Endometrial microvascular endothelial cells (primary cell): ENCODE data around the gene PODN. TPM values are rescaled to one million over a fixed set of nuclear protein-coding genes. Genes with fewer than 3 reads are reported as not detected.

ENCODE experiments used
- in situ Hi-C: cut with HindIII; loops from 2 replicates; pipeline ENCODE4 v1.10.0; 2017; ENCODE audit warnings: low sequenced_read_pairs, low pct_unique_long_range_greater_than_20kb; ENCODE audit errors: inconsistent ontology term
- total RNA-seq: library from RNA; depleted of rRNA; stranded (reverse); fragments of >200 nt; gene quantifications from one replicate; pipeline ENCODE4 v1.2.3, GENCODE V29; 2015; ENCODE audit errors: inconsistent ontology term

PODN gene
- total RNA-seq, 1 donor from 2014 or later, result not detected

DNA sequence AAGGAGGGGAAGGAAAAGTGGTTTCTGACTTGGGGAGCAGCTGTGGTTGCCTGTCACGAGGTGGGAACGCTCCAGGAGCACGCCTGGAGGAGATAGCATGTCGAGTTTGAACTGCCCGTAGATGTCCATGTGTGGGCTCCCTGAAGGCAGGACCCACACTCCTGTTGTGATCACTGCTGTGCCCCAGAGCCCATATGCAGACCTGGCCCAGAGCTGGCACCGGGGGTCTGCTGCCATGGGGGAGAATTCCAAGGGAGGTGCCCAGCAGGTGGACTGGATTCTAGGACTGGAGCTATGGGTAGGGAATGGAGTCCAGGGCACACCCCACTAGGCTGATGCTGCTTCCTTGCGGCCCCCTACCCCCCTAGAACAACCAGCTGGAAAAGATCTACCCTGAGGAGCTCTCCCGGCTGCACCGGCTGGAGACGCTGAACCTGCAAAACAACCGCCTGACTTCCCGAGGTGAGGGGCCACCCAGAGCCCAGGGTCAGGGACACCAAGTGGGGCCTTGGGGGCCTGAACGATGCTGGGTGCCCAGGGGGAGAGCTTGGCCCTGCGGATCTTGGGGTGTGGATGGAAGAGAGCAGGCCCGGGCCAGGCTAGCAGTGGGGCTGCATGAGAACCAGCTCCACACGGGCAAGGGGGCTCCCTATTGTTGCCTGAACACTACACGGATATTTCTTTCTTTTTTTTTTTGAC lies 9.3 kb downstream of the PODN start:
- in situ Hi-C loops, result no loop called here

- in situ Hi-C loops, result no loop called here
Observed at GRCh38 chr1:53071915-53072314, 9.9 kb downstream of the PODN start.

- in situ Hi-C loops, result no loop called here
Observed at GRCh38 chr1:53073287-53073686, 11.3 kb downstream of the PODN start.

- in situ Hi-C loops, result no loop called here
Observed at GRCh38 chr1:53073868-53074311, 11.9 kb downstream of the PODN start.

DNA sequence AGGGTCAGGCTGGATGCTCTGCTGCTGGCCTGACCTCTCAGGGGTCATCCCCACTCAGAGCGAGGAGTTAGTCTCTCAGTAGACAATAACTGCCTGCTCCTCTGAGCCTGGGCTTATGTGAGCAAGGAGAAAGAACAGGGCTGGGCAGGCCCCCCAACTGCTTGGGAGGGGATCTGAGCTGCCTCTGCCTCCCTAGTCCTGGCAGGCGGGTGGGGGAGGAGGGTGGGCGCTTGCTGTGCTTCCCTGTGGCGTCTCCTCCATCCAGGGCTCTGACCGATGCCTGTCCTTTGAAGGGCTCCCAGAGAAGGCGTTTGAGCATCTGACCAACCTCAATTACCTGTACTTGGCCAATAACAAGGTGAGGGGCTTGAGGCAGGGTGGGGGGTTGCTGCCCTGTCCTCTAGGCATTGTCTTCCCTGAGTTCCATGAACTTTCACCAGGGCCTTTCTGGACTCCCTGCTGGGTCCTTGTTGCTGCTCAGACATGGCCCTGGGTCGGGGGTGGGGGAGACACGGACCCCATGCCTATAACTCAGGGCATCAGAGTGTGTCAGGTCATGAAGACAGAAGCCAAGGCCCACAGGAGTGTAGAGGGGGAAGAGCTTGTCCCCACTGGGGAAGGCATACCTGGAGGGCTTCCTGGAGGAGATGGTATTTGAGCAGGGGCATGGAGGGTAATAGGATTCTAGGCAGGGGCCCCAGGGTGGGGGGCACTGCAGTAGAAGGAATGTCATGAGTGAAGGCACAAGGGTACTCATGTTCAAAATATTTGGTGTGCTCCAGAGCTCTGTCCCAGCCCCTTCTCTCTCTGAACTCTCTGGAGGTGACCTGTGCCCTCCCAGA lies 12.5 kb downstream of the PODN start:
- in situ Hi-C loops, result no loop called here

DNA sequence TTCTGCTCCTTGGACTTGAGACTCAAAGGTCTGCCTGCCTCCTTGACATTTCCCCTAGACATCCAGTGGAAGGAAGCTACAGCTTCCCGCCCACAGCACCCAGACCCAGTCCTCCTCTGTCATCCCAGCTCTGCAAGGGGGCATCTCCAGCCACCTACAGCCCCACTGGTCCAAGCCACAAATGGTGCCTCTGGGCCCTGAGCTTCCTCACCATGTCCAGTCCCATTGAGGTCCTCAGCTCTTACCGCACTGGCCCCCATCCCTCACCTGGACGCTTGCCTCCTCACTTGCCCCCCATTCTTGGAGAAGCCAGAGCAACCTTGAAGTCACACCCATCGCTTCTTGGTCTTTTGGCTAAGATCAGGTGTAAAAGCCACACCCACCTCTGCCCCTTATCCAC lies 13.2 kb downstream of the PODN start:
- in situ Hi-C loops, result no loop called here

DNA sequence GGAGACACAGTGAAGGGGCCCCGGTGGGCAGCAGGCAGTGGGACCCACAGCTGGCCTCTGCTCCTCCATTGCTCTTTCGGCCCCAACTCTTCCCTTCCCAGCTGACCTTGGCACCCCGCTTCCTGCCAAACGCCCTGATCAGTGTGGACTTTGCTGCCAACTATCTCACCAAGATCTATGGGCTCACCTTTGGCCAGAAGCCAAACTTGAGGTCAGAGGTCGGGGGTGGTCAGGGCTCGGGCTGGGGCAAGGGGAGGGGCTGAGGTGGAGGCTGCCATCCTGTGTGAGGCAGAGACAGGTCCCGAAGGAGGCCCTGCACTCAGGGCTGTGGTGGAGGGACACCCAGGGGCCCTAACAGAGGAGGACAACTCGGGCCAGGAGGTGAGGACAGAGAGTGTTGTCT lies 13.7 kb downstream of the PODN start:
- in situ Hi-C loops, result no loop called here

DNA sequence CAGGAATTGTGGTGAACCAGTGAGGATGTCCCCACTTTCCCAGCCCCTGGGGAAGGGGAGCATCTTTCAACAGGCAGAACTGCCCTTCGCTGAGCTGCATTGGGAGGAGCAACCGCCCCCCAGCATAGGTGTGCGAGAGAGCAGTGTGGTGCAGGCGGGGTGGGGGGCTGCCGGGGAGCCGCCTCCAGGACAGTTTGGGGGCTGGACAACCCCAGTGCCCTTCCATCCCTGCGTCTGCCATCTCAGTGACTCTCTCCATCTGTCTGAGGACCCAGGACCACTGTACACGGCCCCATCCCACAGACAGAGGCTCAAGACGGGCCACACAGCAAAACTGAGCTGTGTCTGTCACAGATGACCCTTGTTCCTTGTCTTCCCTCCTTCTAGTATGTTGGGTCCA lies 14.2 kb downstream of the PODN start:
- in situ Hi-C loops, result no loop called here

GRCh38 chr1:53076721-53077598 lies 14.9 kb downstream of the PODN start:
- in situ Hi-C loops, result no loop called here

DNA sequence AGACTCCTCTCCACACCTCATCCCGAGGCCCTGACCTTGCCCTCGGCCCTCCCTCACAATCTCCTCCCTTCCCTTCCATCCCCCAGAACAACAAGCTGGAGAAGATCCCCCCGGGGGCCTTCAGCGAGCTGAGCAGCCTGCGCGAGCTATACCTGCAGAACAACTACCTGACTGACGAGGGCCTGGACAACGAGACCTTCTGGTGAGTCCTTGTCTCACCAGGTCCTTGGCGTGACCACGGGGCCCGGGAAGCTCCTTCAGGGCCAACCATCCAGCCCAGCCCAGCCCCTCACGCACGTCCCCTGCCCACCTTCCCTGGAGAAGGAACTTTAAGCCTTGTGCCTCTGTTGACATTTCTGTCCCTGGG lies 15.6 kb downstream of the PODN start:
- in situ Hi-C loops, result no loop called here

GRCh38 chr1:53078333-53079101 lies 16.5 kb downstream of the PODN start:
- in situ Hi-C loops, result no loop called here

- in situ Hi-C loops, result no loop called here
Observed at GRCh38 chr1:53079251-53079650, 17.2 kb downstream of the PODN start.

DNA sequence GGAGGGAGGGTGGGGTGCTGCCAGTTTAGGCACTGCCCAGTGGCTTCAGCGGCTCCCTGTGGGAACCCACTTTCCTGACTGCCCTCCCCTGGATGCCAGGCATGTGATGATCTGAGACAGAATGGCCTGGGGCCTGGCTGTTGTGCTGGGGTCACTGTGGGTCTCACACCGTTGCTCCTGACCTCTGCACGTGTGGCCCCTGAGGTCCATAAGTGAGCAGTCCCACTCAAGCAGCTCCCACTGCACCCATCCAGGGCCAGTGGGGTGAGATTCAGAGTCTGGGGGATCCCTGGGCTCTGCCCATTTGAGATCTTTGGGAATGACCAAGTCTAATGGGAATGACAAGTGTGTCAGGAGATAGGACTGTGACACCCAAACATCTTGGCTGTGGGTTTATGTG lies 18.0 kb downstream of the PODN start:
- in situ Hi-C loops, result no loop called here

DNA sequence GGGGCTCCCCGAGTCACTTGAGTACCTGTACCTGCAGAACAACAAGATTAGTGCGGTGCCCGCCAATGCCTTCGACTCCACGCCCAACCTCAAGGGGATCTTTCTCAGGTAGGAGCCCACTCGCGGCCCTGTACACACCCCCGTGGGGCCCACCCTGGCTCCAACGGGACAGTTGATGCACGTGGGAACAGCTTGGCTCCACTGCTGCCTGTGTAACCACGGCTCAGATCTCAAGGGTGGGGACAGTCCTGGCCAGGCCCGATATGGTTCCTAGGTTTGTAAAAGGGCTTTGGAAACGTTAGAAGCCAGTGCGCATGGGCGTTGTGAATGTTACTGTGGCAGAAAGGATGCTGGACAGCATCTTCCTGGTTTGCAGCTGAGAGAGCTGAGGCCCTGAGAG lies 18.8 kb downstream of the PODN start:
- in situ Hi-C loops, result no loop called here

- in situ Hi-C loops, result no loop called here
Observed at GRCh38 chr1:53081384-53082066, 19.5 kb downstream of the PODN start.

GRCh38 chr1:53082826-53083455 lies 20.9 kb downstream of the PODN start:
- in situ Hi-C loops, result no loop called here

GRCh38 chr1:53083636-53084588 lies 21.9 kb downstream of the PODN start:
- in situ Hi-C loops, result no loop called here
